Endothelial cell of umbilical vein (primary cell): Measurements from ENCODE around the gene PLSCR2. TPM values are rescaled to one million over a fixed set of nuclear protein-coding genes. Genes with fewer than 3 reads are reported as not detected.

ENCODE experiments used
- BruUV-seq: library from RNA; stranded (reverse); fragments of 400-500 nt; replicated peaks from 2 replicates; lab custom pipeline; 2021; lab: Mats Ljungman, UMichigan
- CTCF ChIA-PET: fragments of 300-600, 350-600 bp; sonication (Branson Sonifier 250); formaldehyde crosslinking; loops from one replicate; lab custom pipeline; 2021; ENCODE audit warnings: antibody characterized with exemption, inconsistent platforms; lab: Charles Lee
- POLR2A ChIA-PET: fragments of 300-600, 350-600 bp; sonication (Branson Sonifier 250); formaldehyde crosslinking; loops from one replicate; lab custom pipeline; 2021; ENCODE audit warnings: antibody characterized with exemption, inconsistent platforms; lab: Charles Lee
- DNase-seq: peaks from one replicate; pipeline ENCODE4 v3.0.0-alpha.2; 2011; ENCODE audit warnings: low read depth, low spot score
- FAIRE-seq: peaks from 2 replicates; lab custom pipeline; 2011; peaks lifted over from hg19 to GRCh38; lab: Jason Lieb, UNC
- H2AFZ ChIP-seq: 2 replicates; pipeline ENCODE4 v1.6.0; 2012; ENCODE audit warnings: low read depth, low read length, control low read depth, inconsistent platforms
- H3K27ac ChIP-seq: 2 replicates; pipeline ENCODE4 v1.5.1; 2011; ENCODE audit warnings: low read depth, mild to moderate bottlenecking, control low read depth, low read length, moderate library complexity; ENCODE audit not compliant: insufficient read depth
- H3K27me3 ChIP-seq, 2 experiments: 2 replicates each; pipeline versions ENCODE4 v1.6.0 to v1.6.1; 2011; ENCODE audit warnings: low read length in 2 of 2, mixed read lengths in 1 of 2; ENCODE audit not compliant: control insufficient read depth in 2 of 2, insufficient read depth in 2 of 2
- H3K36me3 ChIP-seq, 2 experiments: 2 replicates in 1 of 2; 3 replicates in 1 of 2; pipeline ENCODE4 v1.5.1; 2011; ENCODE audit warnings: low read length in 2 of 2, mild to moderate bottlenecking in 1 of 2, moderate library complexity in 1 of 2; ENCODE audit not compliant: control insufficient read depth in 2 of 2, insufficient read depth in 2 of 2; ENCODE audit errors: extremely low read depth in 1 of 2
- H3K4me1 ChIP-seq: 3 replicates; pipeline ENCODE4 v1.5.1; 2011; ENCODE audit warnings: mild to moderate bottlenecking, low read length; ENCODE audit not compliant: control insufficient read depth, insufficient read depth; ENCODE audit errors: extremely low read depth
- H3K4me2 ChIP-seq: 2 replicates; pipeline ENCODE4 v1.6.1; 2011; ENCODE audit warnings: low read length, control low read depth, mixed read lengths; ENCODE audit not compliant: insufficient read depth
- H3K4me3 ChIP-seq, 3 experiments: fragments of 200-600 bp in 1 of 3; sonication (generic), shearing (Covaris generic) in 1 of 3; replicated peaks in 1 of 3; 2 replicates each; pipeline ENCODE4 v1.5.1; 2011 to 2016; ENCODE audit warnings: control low read depth in 3 of 3, low read length in 3 of 3, mild to moderate bottlenecking in 2 of 3, inconsistent platforms in 1 of 3, low read depth in 1 of 3, moderate library complexity in 1 of 3; ENCODE audit not compliant: insufficient read depth in 1 of 3
- H3K79me2 ChIP-seq: 2 replicates; pipeline ENCODE4 v1.6.0; 2012; ENCODE audit warnings: low read length, inconsistent platforms; ENCODE audit not compliant: control insufficient read depth, insufficient read depth
- H3K9ac ChIP-seq: replicated peaks from 2 replicates; pipeline ENCODE3; 2011; ENCODE audit warnings: low read length, control low read depth; ENCODE audit not compliant: insufficient read depth; ENCODE audit errors: extremely low read depth
- H3K9me1 ChIP-seq: replicated peaks from 3 replicates; pipeline ENCODE4 v1.6.0; 2011; ENCODE audit warnings: mild to moderate bottlenecking, low read length; ENCODE audit not compliant: control insufficient read depth, insufficient read depth; ENCODE audit errors: extremely low read depth
- H3K9me3 ChIP-seq: replicated peaks from 2 replicates; pipeline ENCODE4 v1.5.1; 2012; ENCODE audit warnings: low read length, inconsistent platforms; ENCODE audit not compliant: control insufficient read depth, insufficient read depth
- H4K20me1 ChIP-seq: replicated peaks from 2 replicates; pipeline ENCODE3; 2011; ENCODE audit warnings: mild to moderate bottlenecking, low read length; ENCODE audit not compliant: control insufficient read depth, insufficient read depth; ENCODE audit errors: extremely low read depth
- CTCF ChIP-seq, 2 donors: IDR thresholded peaks; 1 replicate in 1 of 2; 2 replicates in 1 of 2; pipeline ENCODE4 v1.5.1; 2011; ENCODE audit warnings: low read length in 2 of 2, mild to moderate bottlenecking in 2 of 2, moderate library complexity in 2 of 2, control low read depth in 1 of 2, inconsistent platforms in 1 of 2, low read depth in 1 of 2; ENCODE audit not compliant: insufficient read depth in 1 of 2; ENCODE audit errors: extremely low read depth in 1 of 2
- EZH2 ChIP-seq: IDR thresholded peaks from 2 replicates; pipeline ENCODE4 v1.6.1; 2012; ENCODE audit warnings: borderline replicate concordance, low read depth, mild to moderate bottlenecking, moderate library complexity, low read length, inconsistent platforms; ENCODE audit not compliant: severe bottlenecking
- FOS ChIP-seq: IDR thresholded peaks from 2 replicates; pipeline ENCODE4 v1.6.1; 2011; ENCODE audit warnings: mild to moderate bottlenecking, low read length, moderate library complexity, borderline replicate concordance; ENCODE audit not compliant: insufficient read depth
- GATA2 ChIP-seq: IDR thresholded peaks from 2 replicates; pipeline ENCODE4 v1.7.0; 2011; ENCODE audit warnings: low read depth, mild to moderate bottlenecking, moderate library complexity, mixed read lengths, low read length; ENCODE audit not compliant: insufficient read length, insufficient read depth
- JUN ChIP-seq: IDR thresholded peaks from 2 replicates; pipeline ENCODE4 v1.6.1; 2011; ENCODE audit warnings: borderline replicate concordance, low read depth; ENCODE audit not compliant: insufficient read length, insufficient read depth
- MYC ChIP-seq: IDR thresholded peaks from one replicate; pipeline ENCODE4 v1.6.1; 2011; ENCODE audit warnings: mild to moderate bottlenecking, low read depth, low read length
- POLR2A ChIP-seq: IDR thresholded peaks from 2 replicates; pipeline ENCODE4 v1.6.1; 2012; ENCODE audit warnings: low read depth, mild to moderate bottlenecking, control low read depth, low read length
- POLR2AphosphoS5 ChIP-seq: IDR thresholded peaks from 2 replicates; pipeline ENCODE4 v1.6.1; 2012; ENCODE audit warnings: low read depth, mild to moderate bottlenecking, control low read depth, low read length, moderate library complexity; ENCODE audit not compliant: insufficient read depth
- dilution Hi-C: fragments of 300-500 bp; cut with MboI; formaldehyde crosslinking; loops from one replicate; pipeline ENCODE4 v1.15.0; 2019; ENCODE audit warnings: low sequenced_read_pairs; ENCODE audit not compliant: extremely low pct_ligation_motif_present
- intact Hi-C: fragments of 100-400 bp; cut with micrococcal nuclease; formaldehyde crosslinking; loops from one replicate; pipeline ENCODE4 v1.10.0; 2022
- polyA plus RNA-seq, 4 experiments: library from polyadenylated mRNA; depleted of rRNA in 3 of 4; stranded (reverse) in 3 of 4; unstranded in 1 of 4; fragments of >200 nt; gene quantifications; 2 replicates each; pipeline versions ENCODE4 v1.2.1 to v1.2.3, GENCODE V29; 2011 to 2012; ENCODE audit warnings: missing spikeins in 1 of 4
- total RNA-seq: library from RNA; stranded (reverse); gene quantifications from 2 replicates; pipeline ENCODE4 v1.2.3, GENCODE V29; 2021
- TF ChIP-seq, protein P1 (sequence below): IDR thresholded peaks from 2 replicates; pipeline ENCODE4 v1.6.1; 2011; ENCODE audit not compliant: insufficient read depth, insufficient read length

PLSCR2 gene
- total and polyA plus RNA-seq, 2 donors (not counting 3 experiments of a cell fraction or from before 2014, with no cell fraction given) = not detected

GRCh38 chr3:146449613-146450012 lies 19.7 kb downstream of the PLSCR2 start:
- Histone ChIP-seq H3K36me3 (no peaks in the 10 kb centered on the region), H3K9me3 (no peaks in the 10 kb centered on the region), H2AFZ (no peak overlapping the region), H4K20me1 (no peaks in the 10 kb centered on the region), H3K4me1 (no peaks in the 10 kb centered on the region), H3K4me2 (no peak overlapping the region), H3K4me3 (no peak overlapping the region), H3K9ac (no peak overlapping the region), H3K27me3 (no peaks in the 10 kb centered on the region), H3K79me2 (no peaks in the 10 kb centered on the region), H3K27ac (no peak overlapping the region), H3K9me1 (no peaks in the 10 kb centered on the region)
- ChIA-PET POLR2A (no interaction called here), CTCF (no interaction called here)
- dilution Hi-C loops (no loop called here), intact Hi-C loops (no loop called here)
- FAIRE-seq = no peak
- no peak for TF ChIP-seq MYC
- TF ChIP-seq JUN = no peak
- TF ChIP-seq GATA2 = no peak
- no peak for TF ChIP-seq EZH2
- TF ChIP-seq, protein P1, sequence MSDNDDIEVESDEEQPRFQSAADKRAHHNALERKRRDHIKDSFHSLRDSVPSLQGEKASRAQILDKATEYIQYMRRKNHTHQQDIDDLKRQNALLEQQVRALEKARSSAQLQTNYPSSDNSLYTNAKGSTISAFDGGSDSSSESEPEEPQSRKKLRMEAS = no peak
- TF ChIP-seq POLR2A = no peak
- no peak for TF ChIP-seq FOS
- no peak for TF ChIP-seq POLR2AphosphoS5
- TF ChIP-seq CTCF (IDR thresholded peaks at IDR 0.05; ENCODE audit: extremely low read depth in 1 of 2, insufficient read depth in 1 of 2, low read depth in 1 of 2, low read length in 2 of 2) = no peak
- no TSS peak for BruUV-seq
- no peak for DNase-seq
